Measurements from ENCODE around the gene EFHD2.

DNA sequence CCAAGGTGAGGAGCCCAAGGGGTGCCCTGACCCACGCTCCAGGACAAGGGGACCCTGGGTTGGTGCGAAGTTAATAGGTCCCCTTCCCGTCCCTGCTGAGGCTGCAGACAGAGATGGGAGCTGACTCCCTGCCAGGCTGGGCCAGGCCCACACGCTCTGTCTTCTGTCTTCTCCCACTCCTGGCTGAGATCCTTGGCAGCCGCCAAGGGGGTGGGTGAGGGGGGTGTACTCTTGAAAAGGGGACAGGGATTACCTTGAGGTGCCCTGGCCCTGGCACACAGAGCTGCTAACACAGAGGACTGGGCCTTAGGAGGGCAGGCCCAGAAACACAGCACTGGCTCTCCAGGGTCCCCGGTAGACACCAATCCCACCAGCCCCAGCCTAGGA lies 17.6 kb downstream of the EFHD2 start:
- TF ChIP-seq, protein P1, sequence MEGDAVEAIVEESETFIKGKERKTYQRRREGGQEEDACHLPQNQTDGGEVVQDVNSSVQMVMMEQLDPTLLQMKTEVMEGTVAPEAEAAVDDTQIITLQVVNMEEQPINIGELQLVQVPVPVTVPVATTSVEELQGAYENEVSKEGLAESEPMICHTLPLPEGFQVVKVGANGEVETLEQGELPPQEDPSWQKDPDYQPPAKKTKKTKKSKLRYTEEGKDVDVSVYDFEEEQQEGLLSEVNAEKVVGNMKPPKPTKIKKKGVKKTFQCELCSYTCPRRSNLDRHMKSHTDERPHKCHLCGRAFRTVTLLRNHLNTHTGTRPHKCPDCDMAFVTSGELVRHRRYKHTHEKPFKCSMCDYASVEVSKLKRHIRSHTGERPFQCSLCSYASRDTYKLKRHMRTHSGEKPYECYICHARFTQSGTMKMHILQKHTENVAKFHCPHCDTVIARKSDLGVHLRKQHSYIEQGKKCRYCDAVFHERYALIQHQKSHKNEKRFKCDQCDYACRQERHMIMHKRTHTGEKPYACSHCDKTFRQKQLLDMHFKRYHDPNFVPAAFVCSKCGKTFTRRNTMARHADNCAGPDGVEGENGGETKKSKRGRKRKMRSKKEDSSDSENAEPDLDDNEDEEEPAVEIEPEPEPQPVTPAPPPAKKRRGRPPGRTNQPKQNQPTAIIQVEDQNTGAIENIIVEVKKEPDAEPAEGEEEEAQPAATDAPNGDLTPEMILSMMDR (IDR thresholded peaks at IDR 0.05; ENCODE audit: insufficient read depth, low read length, poor library complexity, severe bottlenecking): no peak
- TF ChIP-seq EZH2phosphoT487 (conservative IDR thresholded peaks at IDR 0.05; ENCODE audit: low read length): no peak
